GM12874 (cell line): ENCODE measurements around the gene FHIT.

Source experiments
- CTCF ChIP-seq: IDR thresholded peaks from 2 replicates; pipeline ENCODE4 v1.5.1; 2011; ENCODE audit warnings: low read depth, mild to moderate bottlenecking, control low read depth, low read length, moderate library complexity; ENCODE audit not compliant: insufficient read depth

Gene FHIT

GRCh38 chr3:59867185-59868002, 1383.9 kb downstream of the FHIT start:
- TF ChIP-seq CTCF, result no peak

DNA sequence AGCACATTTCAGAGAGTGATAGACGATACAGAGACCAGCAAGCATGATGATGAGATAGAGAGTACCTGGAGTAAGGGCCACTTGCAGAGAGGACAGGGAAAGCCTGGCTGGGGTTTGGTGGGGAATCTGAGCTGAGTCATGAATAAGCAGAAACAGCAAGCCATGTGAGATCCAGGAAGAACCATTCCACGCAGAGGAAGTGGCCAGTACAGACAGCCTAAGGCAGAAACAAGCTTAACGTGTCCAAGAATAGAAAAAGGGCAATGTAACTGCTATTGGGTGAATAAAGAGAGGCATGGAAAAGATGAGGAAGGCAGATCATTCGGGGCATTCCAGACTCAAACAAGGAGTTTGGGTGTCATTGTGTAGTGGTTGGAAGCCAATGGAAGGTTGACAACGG, 1385.2 kb downstream of the FHIT start:
- no peak for TF ChIP-seq CTCF

DNA sequence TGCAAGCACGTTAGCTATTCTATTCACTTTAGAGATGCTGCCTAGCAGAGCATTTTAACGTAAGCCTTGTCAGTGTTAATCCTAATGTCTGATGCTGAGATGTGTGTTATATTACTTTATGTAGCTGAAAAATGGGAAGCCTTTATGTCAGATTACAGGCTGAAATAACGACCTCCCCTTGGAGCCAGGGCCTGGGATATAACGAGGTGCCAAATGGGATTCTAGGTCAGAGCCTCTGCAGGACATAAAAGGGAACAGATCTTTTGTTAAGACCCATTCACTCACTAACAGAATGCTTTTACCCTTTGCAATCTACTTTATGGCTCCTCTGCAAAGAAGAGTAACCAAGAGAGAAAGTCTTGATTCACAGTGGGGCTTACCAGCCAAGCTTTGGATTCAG, 1385.9 kb downstream of the FHIT start:
- no peak for TF ChIP-seq CTCF

DNA sequence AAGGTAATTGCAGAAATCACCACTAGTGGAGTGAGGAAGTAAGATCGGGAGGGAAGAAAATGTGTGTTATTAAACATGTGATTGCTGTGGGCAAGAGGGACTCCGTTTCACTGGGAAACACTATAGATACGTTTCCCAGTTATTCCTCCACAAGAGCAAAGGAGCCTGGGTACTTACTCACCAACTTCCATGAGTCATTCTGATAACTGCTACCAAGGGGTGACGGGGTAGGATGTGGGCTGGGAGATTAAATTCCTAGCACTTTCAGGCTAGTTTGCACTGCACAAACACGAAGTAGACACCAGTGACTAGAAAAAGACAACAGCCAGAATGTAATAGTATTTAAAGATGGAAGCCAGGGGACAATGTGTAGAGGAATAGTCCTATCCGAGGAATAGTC, 1388.6 kb downstream of the FHIT start:
- no peak for TF ChIP-seq CTCF

GRCh38 chr3:59857589-59858346, 1393.5 kb downstream of the FHIT start:
- TF ChIP-seq CTCF, result peak; percentile 90

- no peak for TF ChIP-seq CTCF
Measured at GRCh38 chr3:59856934-59857460, 1394.3 kb downstream of the FHIT start.

DNA sequence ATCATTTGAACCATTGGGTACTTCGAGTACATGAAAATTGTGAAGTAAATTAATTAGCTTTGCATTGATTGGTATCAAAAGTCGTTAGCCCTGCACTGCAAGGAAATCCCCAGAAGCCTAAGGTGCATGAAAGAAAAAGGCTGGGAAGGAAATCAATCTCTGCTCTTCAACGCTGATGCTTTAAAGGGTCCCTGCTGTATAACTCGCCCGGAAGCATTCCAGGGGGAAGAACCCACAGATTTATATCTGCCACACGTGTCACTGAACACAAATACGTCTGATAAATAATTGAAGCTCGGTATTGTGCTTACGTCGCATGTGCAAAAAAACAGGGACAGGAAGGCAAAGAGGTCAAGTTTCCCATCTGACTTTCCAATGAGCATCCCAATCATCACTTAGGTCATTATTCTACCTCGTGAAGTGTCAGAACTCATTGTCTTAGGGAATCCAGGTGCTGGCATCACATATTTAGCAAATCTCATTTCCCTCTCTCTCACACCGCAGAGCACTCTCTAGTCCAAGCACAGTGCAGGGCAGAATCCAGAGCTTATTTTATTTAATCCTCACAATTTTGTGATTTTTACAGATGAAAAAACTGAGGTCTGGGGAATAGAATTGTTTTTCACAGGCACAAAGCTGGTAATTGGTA, 1397.1 kb downstream of the FHIT start:
- no peak for TF ChIP-seq CTCF
